Measurements from ENCODE around the gene PIPOX. TPM values are rescaled to one million over a fixed set of nuclear protein-coding genes. Genes with fewer than 3 reads are reported as not detected.

Gene PIPOX
- total and polyA plus RNA-seq, 2 donors (not counting 3 experiments of a cell fraction or from before 2014, with no cell fraction given): 0.62 to 2.5 TPM

GRCh38 chr17:29000973-29001372, 42.0 kb upstream of the PIPOX start:
- dilution Hi-C loops (cut with MboI; ENCODE audit: extremely low pct_ligation_motif_present, low sequenced_read_pairs): no loop called here
- TF ChIP-seq GATA2 (IDR thresholded peaks at IDR 0.05; ENCODE audit: insufficient read depth, insufficient read length, low read depth, low read length) (no peak), JUN (IDR thresholded peaks at IDR 0.05; ENCODE audit: borderline replicate concordance, insufficient read depth, insufficient read length, low read depth) (no peak), FOS (IDR thresholded peaks at IDR 0.05; ENCODE audit: borderline replicate concordance, insufficient read depth, low read length) (no peak), MYC (IDR thresholded peaks at IDR 0.05; ENCODE audit: low read depth, low read length) (no peak), POLR2A (IDR thresholded peaks at IDR 0.05; ENCODE audit: low read depth, low read length) (no peak), CTCF (IDR thresholded peaks at IDR 0.05; ENCODE audit: extremely low read depth in 1 of 2, insufficient read depth in 1 of 2, low read depth in 1 of 2, low read length in 2 of 2) (no peak), POLR2AphosphoS5 (IDR thresholded peaks at IDR 0.05; ENCODE audit: insufficient read depth, low read depth, low read length) (no peak), EZH2 (IDR thresholded peaks at IDR 0.05; ENCODE audit: borderline replicate concordance, low read depth, low read length, severe bottlenecking) (no peak), MAX (IDR thresholded peaks at IDR 0.05; ENCODE audit: insufficient read depth, insufficient read length) (no peak)
- BruUV-seq (replicated peaks): no TSS peak

More at GRCh38 chr17:29000973-29001372, 42.0 kb upstream of the PIPOX start:
- intact Hi-C loops (cut with micrococcal nuclease): no loop called here
- Histone ChIP-seq H4K20me1 (replicated peaks; ENCODE audit: control insufficient read depth, extremely low read depth, insufficient read depth, low read length) (no peaks in the 10 kb centered on the region), H3K36me3 (ENCODE audit: control insufficient read depth in 2 of 2, extremely low read depth in 1 of 2, insufficient read depth in 2 of 2, low read length in 2 of 2) (no peaks in the 10 kb centered on the region), H3K9me3 (replicated peaks; ENCODE audit: control insufficient read depth, insufficient read depth, low read length) (no peaks in the 10 kb centered on the region), H3K4me3 (replicated peaks in 1 of 3; ENCODE audit: insufficient read depth in 1 of 3, low read depth in 1 of 3, low read length in 3 of 3) (no peak overlapping the region), H3K79me2 (ENCODE audit: control insufficient read depth, insufficient read depth, low read length) (no peaks in the 10 kb centered on the region), H3K27ac (ENCODE audit: insufficient read depth, low read depth, low read length) (no peak overlapping the region), H3K9ac (replicated peaks; ENCODE audit: extremely low read depth, insufficient read depth, low read length) (no peak overlapping the region), H3K4me2 (ENCODE audit: insufficient read depth, low read length) (no peak overlapping the region), H2AFZ (ENCODE audit: low read depth, low read length) (no peak overlapping the region), H3K9me1 (replicated peaks; ENCODE audit: control insufficient read depth, extremely low read depth, insufficient read depth, low read length) (no peaks in the 10 kb centered on the region), H3K4me1 (ENCODE audit: control insufficient read depth, extremely low read depth, insufficient read depth, low read length) (no peaks in the 10 kb centered on the region), H3K27me3 (ENCODE audit: control insufficient read depth in 2 of 2, insufficient read depth in 2 of 2, low read length in 2 of 2) (peaks cover 19 to 26% of the 10 kb centered on the region in 2 experiments)
- FAIRE-seq (no peak), DNase-seq (ENCODE audit: low read depth, low spot score) (no peak)
- POLR2A ChIA-PET: no interaction called here
- CTCF ChIA-PET: interaction anchor here (1.0 to 2.2 kb wide), 3 partner anchors 35 to 123 kb away, joined by 4 to 8 read pairs (median 7); no protein-coding TSS in a partner anchor
